ENCODE results near the gene GGT7.
"Not testable (repeated sequence)": the region's sequence is repeated elsewhere in the genome, so short reads cannot be mapped to it uniquely, and the experiment has no call there.

The GGT7 gene

GRCh38 chr20:34884260-34884659 lies 11.6 kb upstream of the GGT7 start:
- no peak overlapping the region for H3K4me3 ChIP-seq (ENCODE audit: low read depth, low read length)

GRCh38 chr20:34883809-34884208 lies 11.2 kb upstream of the GGT7 start:
- TF ChIP-seq MYC (IDR thresholded peaks at IDR 0.05; ENCODE audit: low read depth, low read length), result no peak
- TF ChIP-seq MAX (IDR thresholded peaks at IDR 0.05; ENCODE audit: low read depth, low read length), result no peak
- no peak for TF ChIP-seq CTCF (IDR thresholded peaks at IDR 0.05; ENCODE audit: low read depth, low read length)
- TF ChIP-seq POLR2A (IDR thresholded peaks at IDR 0.05; ENCODE audit: extremely low read depth, insufficient read length), result no peak
- DNase-seq (ENCODE audit: low read depth), result no peak
- no peak overlapping the region for H3K4me3 ChIP-seq (ENCODE audit: low read depth, low read length)

More at GRCh38 chr20:34884260-34884659, 11.6 kb upstream of the GGT7 start:
- DNase-seq (ENCODE audit: low read depth), result no peak
- no peak for TF ChIP-seq POLR2A (IDR thresholded peaks at IDR 0.05; ENCODE audit: extremely low read depth, insufficient read length)
- no peak for TF ChIP-seq MYC (IDR thresholded peaks at IDR 0.05; ENCODE audit: low read depth, low read length)
- no peak for TF ChIP-seq CTCF (IDR thresholded peaks at IDR 0.05; ENCODE audit: low read depth, low read length)
- TF ChIP-seq MAX (IDR thresholded peaks at IDR 0.05; ENCODE audit: low read depth, low read length), result no peak

- DNase-seq (ENCODE audit: low read depth), result no peak
- TF ChIP-seq MYC (IDR thresholded peaks at IDR 0.05; ENCODE audit: low read depth, low read length), result no peak
- no peak for TF ChIP-seq MAX (IDR thresholded peaks at IDR 0.05; ENCODE audit: low read depth, low read length)
- no peak for TF ChIP-seq POLR2A (IDR thresholded peaks at IDR 0.05; ENCODE audit: extremely low read depth, insufficient read length)
- TF ChIP-seq CTCF (IDR thresholded peaks at IDR 0.05; ENCODE audit: low read depth, low read length), result no peak
- no peak overlapping the region for H3K4me3 ChIP-seq (ENCODE audit: low read depth, low read length)
These were observed 10.5 kb upstream of the GGT7 start for GRCh38 chr20:34883087-34883688.

GRCh38 chr20:34881689-34882088 lies 9.0 kb upstream of the GGT7 start:
- TF ChIP-seq MYC (IDR thresholded peaks at IDR 0.05; ENCODE audit: low read depth, low read length) (no peak), POLR2A (IDR thresholded peaks at IDR 0.05; ENCODE audit: extremely low read depth, insufficient read length) (no peak), CTCF (IDR thresholded peaks at IDR 0.05; ENCODE audit: low read depth, low read length) (no peak), MAX (IDR thresholded peaks at IDR 0.05; ENCODE audit: low read depth, low read length) (no peak)
- DNase-seq (ENCODE audit: low read depth), result no peak
- H3K4me3 ChIP-seq (ENCODE audit: low read depth, low read length), result no peak overlapping the region

GRCh38 chr20:34880971-34881370 lies 8.3 kb upstream of the GGT7 start:
- DNase-seq (ENCODE audit: low read depth); H3K4me3 ChIP-seq (ENCODE audit: low read depth, low read length): not testable (repeated sequence)

GRCh38 chr20:34880215-34880850 lies 7.7 kb upstream of the GGT7 start:
- no peak overlapping the region for H3K4me3 ChIP-seq (ENCODE audit: low read depth, low read length)
- TF ChIP-seq MYC (IDR thresholded peaks at IDR 0.05; ENCODE audit: low read depth, low read length) (no peak), MAX (IDR thresholded peaks at IDR 0.05; ENCODE audit: low read depth, low read length) (no peak), POLR2A (IDR thresholded peaks at IDR 0.05; ENCODE audit: extremely low read depth, insufficient read length) (no peak), CTCF (IDR thresholded peaks at IDR 0.05; ENCODE audit: low read depth, low read length) (no peak)
- no peak for DNase-seq (ENCODE audit: low read depth)

All from NB4 (cell line).